NCI-H345 (cell line): ENCODE results near the gene ARL15.
"Not testable (repeated sequence)": the region's sequence is repeated elsewhere in the genome, so short reads cannot be mapped to it uniquely, and the experiment has no call there.

Source experiments
- DNase-seq: peaks from one replicate; lab custom pipeline; 2025; lab: John Stamatoyannopoulos, UW

ARL15 gene

DNA sequence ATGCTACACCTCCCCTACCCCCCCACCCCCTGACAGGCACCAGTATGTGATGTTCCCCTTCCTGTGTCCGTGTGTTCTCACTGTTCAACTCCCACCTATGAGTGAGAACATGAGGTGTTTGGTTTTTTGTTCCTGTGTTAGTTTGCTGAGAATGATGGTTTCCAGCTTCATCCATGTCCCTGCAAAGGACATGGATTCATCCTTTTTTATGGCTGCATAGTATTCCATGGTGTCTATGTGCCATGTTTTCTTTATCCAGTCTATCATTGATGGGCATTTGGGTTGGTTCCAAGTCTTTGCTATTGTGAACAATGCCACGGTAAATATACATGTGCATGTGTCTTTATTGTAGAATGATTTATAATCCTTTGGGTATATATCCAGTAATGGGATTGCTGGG lies 328.1 kb downstream of the ARL15 start:
- DNase-seq, result not testable (repeated sequence)

GRCh38 chr5:53980061-53980460 lies 330.3 kb downstream of the ARL15 start:
- DNase-seq, result no peak

GRCh38 chr5:53974021-53974420 lies 336.4 kb downstream of the ARL15 start:
- no peak for DNase-seq

DNA sequence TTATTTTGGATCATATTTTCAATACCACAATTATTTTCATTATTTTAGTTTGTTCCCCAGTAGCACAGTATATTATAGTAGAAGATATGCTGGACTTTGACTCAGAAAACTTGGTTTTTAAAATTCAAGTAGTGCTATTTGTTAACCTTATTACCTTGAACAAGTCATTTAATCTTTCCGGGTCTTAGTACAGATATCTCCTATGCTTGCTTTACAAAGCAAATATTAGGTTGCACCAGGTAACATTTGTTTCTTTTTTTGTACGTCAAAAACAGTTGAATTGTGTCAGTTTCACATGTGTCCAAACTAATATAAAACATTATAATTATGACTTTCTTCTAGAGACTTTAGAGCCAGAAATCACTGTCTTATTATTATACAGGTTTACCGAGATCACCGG lies 338.1 kb downstream of the ARL15 start:
- DNase-seq, result no peak

DNA sequence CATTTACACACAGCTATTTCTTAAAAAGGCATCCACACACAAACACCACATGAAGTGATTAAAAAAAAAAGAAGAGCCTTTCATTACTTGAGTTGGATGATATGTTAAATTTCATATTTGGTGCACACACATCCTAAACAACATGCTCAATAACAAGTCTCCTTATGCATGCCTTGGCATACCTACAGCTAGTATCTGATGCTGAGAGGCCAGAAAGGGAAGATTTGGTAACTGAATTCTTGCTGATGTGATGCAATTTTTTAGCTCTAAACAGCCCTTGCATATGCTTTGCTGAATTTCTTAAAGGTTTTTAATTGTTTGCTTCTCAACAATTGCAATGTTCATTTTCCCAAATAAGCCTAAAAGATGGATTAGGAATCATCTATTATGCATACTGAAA lies 338.8 kb downstream of the ARL15 start:
- DNase-seq, result no peak

- no peak for DNase-seq
Measured at GRCh38 chr5:53971131-53971530, 339.2 kb downstream of the ARL15 start.

- no peak for DNase-seq
Measured at GRCh38 chr5:53970475-53970874, 339.9 kb downstream of the ARL15 start.

- DNase-seq, result no peak
Measured at GRCh38 chr5:53969176-53969730, 341.1 kb downstream of the ARL15 start.

DNA sequence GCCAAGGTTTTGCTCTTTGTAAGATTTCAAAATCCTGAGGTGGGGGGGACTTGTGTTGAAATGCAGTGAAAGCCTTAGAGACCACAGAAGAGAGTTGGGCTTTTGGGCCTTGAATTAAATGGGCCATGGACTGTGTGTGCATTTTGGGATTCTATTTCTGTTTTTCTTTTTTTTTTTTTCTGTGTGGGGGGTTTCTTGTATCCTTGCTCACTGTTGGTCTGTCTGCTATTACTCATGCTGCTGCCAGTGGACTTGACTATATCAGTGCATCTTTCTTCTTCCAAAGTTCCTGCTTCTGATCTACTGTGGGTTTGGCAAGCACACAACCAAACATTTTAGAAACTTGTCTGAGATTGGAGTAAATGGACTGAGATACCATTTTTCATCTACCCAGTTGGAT lies 344.9 kb downstream of the ARL15 start:
- DNase-seq, result no peak

DNA sequence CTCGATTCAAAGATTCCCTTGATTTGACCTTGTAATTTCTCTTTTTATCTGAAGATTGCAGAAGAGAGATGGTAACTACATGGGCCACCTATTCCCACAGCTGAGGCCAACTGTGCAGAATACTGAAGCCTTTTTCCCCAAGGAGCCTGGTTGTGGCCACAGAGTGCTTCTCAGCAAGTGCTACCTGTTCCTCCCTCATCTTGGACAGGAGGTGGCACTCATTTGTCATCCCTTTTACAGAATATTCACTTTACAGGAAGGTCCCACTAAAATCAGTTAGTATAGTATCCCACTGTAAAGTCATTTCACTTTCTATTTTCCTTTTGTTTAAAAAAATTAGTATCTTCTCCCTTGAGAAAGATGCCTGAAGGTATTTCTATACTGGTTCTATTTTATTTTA lies 346.4 kb downstream of the ARL15 start:
- no peak for DNase-seq

GRCh38 chr5:53962306-53962705 lies 348.1 kb downstream of the ARL15 start:
- DNase-seq, result no peak

DNA sequence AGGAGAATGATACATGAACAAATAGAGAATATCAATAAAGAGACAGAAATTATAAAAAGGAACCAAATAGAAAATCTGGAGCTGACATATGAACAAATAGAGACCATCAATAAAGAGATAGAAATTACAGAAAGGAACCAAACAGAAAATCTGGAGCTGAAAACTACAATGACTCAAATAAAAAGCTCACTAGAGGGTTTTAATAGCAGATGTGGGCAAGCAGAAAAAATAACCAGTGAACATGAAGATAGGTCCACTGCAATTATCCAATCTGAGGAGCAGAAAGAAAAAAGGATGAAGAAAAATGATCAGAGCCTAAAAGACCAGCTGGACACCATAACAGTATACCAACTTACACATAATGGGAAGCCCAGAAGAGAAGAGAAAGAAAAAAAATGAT lies 353.7 kb downstream of the ARL15 start:
- DNase-seq, result no peak

DNA sequence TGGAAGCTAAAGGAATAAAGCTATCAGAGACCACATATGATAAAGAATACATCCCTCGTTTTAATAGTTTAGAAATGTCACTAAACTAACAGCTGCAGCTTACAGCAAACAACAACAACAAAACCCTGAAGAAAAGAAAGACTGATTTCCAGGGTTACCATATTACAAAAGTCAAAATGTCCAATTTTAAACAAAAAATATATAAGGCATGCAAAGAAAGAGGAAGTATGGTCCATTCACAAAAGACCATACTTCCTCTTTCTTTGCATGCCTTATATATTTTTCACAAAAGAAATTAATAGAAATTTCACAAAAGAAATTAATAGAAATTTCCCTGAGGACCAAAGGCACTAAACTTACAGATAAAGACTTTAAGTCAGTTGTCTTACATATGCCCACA lies 354.2 kb downstream of the ARL15 start:
- no peak for DNase-seq

- DNase-seq, result no peak
Measured at GRCh38 chr5:53950621-53951020, 359.8 kb downstream of the ARL15 start.

DNA sequence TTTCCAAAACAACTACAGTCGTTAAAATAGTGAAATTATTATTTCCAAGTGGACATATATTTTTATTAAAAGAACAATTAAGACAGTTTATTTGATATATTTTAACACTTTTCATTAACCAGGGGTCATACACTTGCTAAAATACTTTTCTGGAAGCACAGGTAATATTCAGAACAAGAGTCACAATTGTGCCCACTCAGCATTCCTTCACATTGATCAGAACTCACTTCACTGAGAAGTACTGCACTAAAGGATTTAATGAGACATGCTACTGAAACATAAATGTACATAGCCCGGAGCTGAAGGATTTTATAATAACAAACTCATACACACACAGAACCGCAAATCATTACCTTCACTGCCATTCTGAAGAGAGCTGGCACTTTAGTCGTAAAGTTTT lies 361.8 kb downstream of the ARL15 start:
- DNase-seq, result no peak

GRCh38 chr5:53946405-53947100 lies 363.8 kb downstream of the ARL15 start:
- DNase-seq, result no peak

GRCh38 chr5:53944981-53945380 lies 365.4 kb downstream of the ARL15 start:
- DNase-seq, result no peak

- no peak for DNase-seq
Measured at GRCh38 chr5:53943938-53944337, 366.4 kb downstream of the ARL15 start.

- no peak for DNase-seq
Measured at GRCh38 chr5:53942724-53943123, 367.6 kb downstream of the ARL15 start.

- DNase-seq, result no peak
Measured at GRCh38 chr5:53940921-53941320, 369.5 kb downstream of the ARL15 start.

GRCh38 chr5:53937467-53937866 lies 372.9 kb downstream of the ARL15 start:
- DNase-seq, result no peak

DNA sequence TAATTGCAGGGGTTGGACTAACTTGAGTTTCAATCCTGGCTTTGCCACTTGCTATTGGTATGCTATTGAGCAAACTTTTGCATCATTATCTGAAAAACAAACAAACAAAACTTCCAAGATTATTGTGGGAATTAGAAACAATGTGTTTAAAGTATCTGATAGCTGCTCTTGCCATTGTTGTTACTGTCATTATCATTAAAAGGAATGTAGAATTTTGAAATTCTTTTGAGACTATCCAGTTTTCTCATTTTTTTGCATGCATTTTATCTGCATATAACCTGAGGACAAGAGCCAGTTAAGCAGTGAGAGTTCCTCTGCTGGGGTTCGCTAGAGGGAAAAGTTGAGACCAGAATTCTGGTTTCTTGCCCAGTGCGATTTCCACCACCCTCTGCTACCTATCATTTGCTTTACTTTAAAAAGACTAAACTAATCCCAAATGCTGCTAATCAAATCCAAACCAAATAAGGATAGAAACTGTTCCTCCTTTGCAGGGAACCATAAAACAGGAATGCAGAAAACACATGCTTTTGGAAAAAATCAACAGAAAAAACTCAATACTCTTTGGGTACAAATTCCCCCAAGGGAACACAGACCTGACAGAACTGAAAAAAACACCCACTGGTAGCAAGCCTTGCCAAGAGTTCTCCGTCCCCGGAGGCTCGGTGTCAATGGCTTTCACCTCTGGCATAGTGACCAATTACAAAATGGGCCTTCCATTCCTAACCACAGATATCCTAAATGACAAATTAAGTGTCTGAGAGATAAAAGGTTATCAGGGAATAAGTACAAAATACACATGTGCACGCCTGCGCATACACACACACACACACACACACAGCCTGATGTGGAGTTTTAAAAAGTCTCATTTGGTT lies 373.7 kb downstream of the ARL15 start:
- DNase-seq, result no peak

DNA sequence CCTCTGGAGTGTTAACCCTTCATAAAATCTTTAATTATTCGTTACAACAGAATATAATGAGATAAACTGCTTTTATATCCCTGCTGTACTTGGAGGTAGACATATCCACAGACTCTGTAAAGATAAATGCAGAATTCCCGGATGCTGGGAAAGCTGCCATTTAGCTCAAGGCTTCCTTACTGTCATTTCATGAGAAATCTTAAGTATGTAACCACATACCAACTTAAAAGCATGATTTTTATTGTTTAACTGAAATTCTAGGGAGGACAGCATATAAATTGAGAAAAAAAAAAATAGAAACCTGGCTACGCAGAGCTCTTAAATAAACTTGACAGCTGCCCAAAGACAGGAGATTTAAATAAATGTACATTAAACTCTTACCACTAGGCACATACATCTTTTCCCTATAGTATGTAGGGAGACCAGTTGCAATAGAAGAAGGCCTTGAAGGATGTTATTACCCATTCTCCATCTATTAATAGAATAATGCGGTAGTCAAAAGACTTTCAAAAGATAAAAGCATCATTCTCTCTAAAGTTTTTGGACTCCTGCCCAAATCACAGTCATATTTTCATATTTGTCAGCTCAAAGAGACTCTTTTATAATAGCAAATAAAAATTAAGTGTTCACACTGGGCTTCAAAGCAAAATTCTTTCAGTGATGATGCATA lies 376.1 kb downstream of the ARL15 start:
- no peak for DNase-seq
